Fibroblast of lung (primary cell): ENCODE measurements around the gene CFAP100. TPM values are rescaled to one million over a fixed set of nuclear protein-coding genes. Genes with fewer than 3 reads are reported as not detected.

Experiments
- DNase-seq, 2 donors: peaks; one replicate each; pipeline versions ENCODE4 v3.0.0 to v3.0.0-alpha.2; 2010; ENCODE audit warnings: low read depth in 2 of 2
- H2AFZ ChIP-seq: 2 replicates; pipeline ENCODE4 v1.5.1; 2012; ENCODE audit warnings: low read length, control low read depth, inconsistent platforms
- H3K27ac ChIP-seq: 2 replicates; pipeline ENCODE4 v1.5.1; 2011; ENCODE audit warnings: low read length, control low read depth; ENCODE audit not compliant: insufficient read depth
- H3K27me3 ChIP-seq: 2 replicates; pipeline ENCODE4 v1.5.1; 2011; ENCODE audit warnings: mild to moderate bottlenecking, low read length; ENCODE audit not compliant: control insufficient read depth, insufficient read depth
- H3K36me3 ChIP-seq: 2 replicates; pipeline ENCODE4 v1.5.1; 2011; ENCODE audit warnings: low read length; ENCODE audit not compliant: control insufficient read depth, insufficient read depth
- H3K4me1 ChIP-seq: 2 replicates; pipeline ENCODE4 v1.5.1; 2011; ENCODE audit warnings: low read length; ENCODE audit not compliant: control insufficient read depth, insufficient read depth; ENCODE audit errors: extremely low read depth
- H3K4me2 ChIP-seq: 2 replicates; pipeline ENCODE4 v1.5.1; 2011; ENCODE audit warnings: low read length, control low read depth; ENCODE audit not compliant: insufficient read depth; ENCODE audit errors: extremely low read depth
- H3K4me3 ChIP-seq, 4 experiments: fragments of 200-600 bp in 1 of 4; sonication (generic) in 1 of 4; replicated peaks in 1 of 4; 2 replicates each; pipeline ENCODE4 v1.5.1; 2011 to 2016; ENCODE audit warnings: low read length in 4 of 4, low read depth in 3 of 4, mild to moderate bottlenecking in 3 of 4, control low read depth in 2 of 4, inconsistent platforms in 1 of 4, mixed read lengths in 1 of 4; ENCODE audit not compliant: insufficient read depth in 1 of 4; ENCODE audit errors: control extremely low read depth in 1 of 4
- H3K79me2 ChIP-seq: 2 replicates; pipeline ENCODE4 v1.5.1; 2012; ENCODE audit warnings: mild to moderate bottlenecking, low read length, inconsistent platforms; ENCODE audit not compliant: control insufficient read depth, insufficient read depth
- H3K9ac ChIP-seq: 2 replicates; pipeline ENCODE4 v1.5.1; 2011; ENCODE audit warnings: mild to moderate bottlenecking, low read length, control low read depth; ENCODE audit not compliant: insufficient read depth
- H3K9me3 ChIP-seq: 2 replicates; pipeline ENCODE4 v1.5.1; 2012; ENCODE audit warnings: low read depth, low read length; ENCODE audit not compliant: control insufficient read depth, insufficient read depth
- H4K20me1 ChIP-seq: 2 replicates; pipeline ENCODE4 v1.5.1; 2011; ENCODE audit warnings: low read length; ENCODE audit not compliant: control insufficient read depth, insufficient read depth; ENCODE audit errors: extremely low read depth
- CTCF ChIP-seq, 2 donors: IDR thresholded peaks in 1 of 2; conservative IDR thresholded peaks in 1 of 2; 1 replicate in 1 of 2; 2 replicates in 1 of 2; pipeline ENCODE4 v1.5.1; 2011 to 2012; ENCODE audit warnings: low read length in 2 of 2, control low read depth in 1 of 2, inconsistent platforms in 1 of 2, low read depth in 1 of 2, mild to moderate bottlenecking in 1 of 2
- EZH2 ChIP-seq: IDR thresholded peaks from 2 replicates; pipeline ENCODE4 v1.5.1; 2012; ENCODE audit warnings: low read length, control low read depth, mild to moderate bottlenecking; ENCODE audit errors: missing control alignments
- polyA plus RNA-seq, 2 donors: library from polyadenylated mRNA; depleted of rRNA in 1 of 2; stranded (reverse) in 1 of 2; unstranded in 1 of 2; fragments of >200 nt; gene quantifications; 2 replicates each; pipeline ENCODE4 v1.2.1, GENCODE V29; 2011 to 2012; ENCODE audit warnings: missing spikeins in 1 of 2
- total RNA-seq: library from RNA; depleted of rRNA; stranded (reverse); fragments of >200 nt; gene quantifications from 2 replicates; pipeline ENCODE4 v1.2.1, GENCODE V29; 2014

CFAP100 gene
- total and polyA plus RNA-seq, 2 donors (not counting 1 experiment from before 2014, with no cell fraction given) = not detected

GRCh38 chr3:126469479-126469878 is 74.8 kb downstream of the CFAP100 start:
- DNase-seq = no peak

GRCh38 chr3:126472277-126473006 is 77.7 kb downstream of the CFAP100 start:
- H4K20me1 ChIP-seq = no peaks in the 10 kb centered on the region
- no peaks in the 10 kb centered on the region for H3K9me3 ChIP-seq
- H3K4me1 ChIP-seq = peaks cover 7% of the 10 kb centered on the region
- no peaks in the 10 kb centered on the region for H3K27me3 ChIP-seq
- H3K4me2 ChIP-seq = peak overlapping the region; percentile 67
- peak; percentile 81 to 96 for DNase-seq
- TF ChIP-seq EZH2 = no peak
- peak in 1 of 2 donors; percentile 20 for TF ChIP-seq CTCF (conservative IDR thresholded peaks at IDR 0.05 in 1 of 2, IDR thresholded peaks at IDR 0.05 in 1 of 2; ENCODE audit: low read depth in 1 of 2, low read length in 2 of 2)
- H2AFZ ChIP-seq = no peak overlapping the region
- peak overlapping the region in 3 of 4 experiments; percentile 11 to 41 (median 29) for H3K4me3 ChIP-seq
- H3K79me2 ChIP-seq = peaks cover 45% of the 10 kb centered on the region
- H3K27ac ChIP-seq = no peak overlapping the region
- H3K36me3 ChIP-seq = peaks cover 11% of the 10 kb centered on the region
- H3K9ac ChIP-seq = no peak overlapping the region

More at GRCh38 chr3:126469479-126469878, 74.8 kb downstream of the CFAP100 start:
- Histone ChIP-seq H3K4me2 (no peak overlapping the region), H3K4me3 (no peak overlapping the region), H4K20me1 (no peaks in the 10 kb centered on the region), H3K79me2 (peaks cover 38% of the 10 kb centered on the region), H3K4me1 (peaks cover 5% of the 10 kb centered on the region), H3K9ac (no peak overlapping the region), H3K27me3 (no peaks in the 10 kb centered on the region), H3K9me3 (no peaks in the 10 kb centered on the region), H3K27ac (no peak overlapping the region), H2AFZ (no peak overlapping the region), H3K36me3 (peaks cover 26% of the 10 kb centered on the region)
- TF ChIP-seq CTCF (conservative IDR thresholded peaks at IDR 0.05 in 1 of 2, IDR thresholded peaks at IDR 0.05 in 1 of 2; ENCODE audit: low read depth in 1 of 2, low read length in 2 of 2) = no peak
- TF ChIP-seq EZH2 = no peak

GRCh38 chr3:126473292-126474168 is 78.8 kb downstream of the CFAP100 start:
- Histone ChIP-seq H3K9me3 (no peaks in the 10 kb centered on the region), H3K4me1 (peaks cover 7% of the 10 kb centered on the region), H3K4me3 (peak overlapping the region in 2 of 4 experiments; percentile 39 to 41), H3K27ac (no peak overlapping the region), H3K9ac (no peak overlapping the region), H4K20me1 (no peaks in the 10 kb centered on the region), H3K4me2 (peak overlapping the region; percentile 67), H2AFZ (no peak overlapping the region), H3K27me3 (no peaks in the 10 kb centered on the region), H3K79me2 (peaks cover 40% of the 10 kb centered on the region), H3K36me3 (peaks cover 7% of the 10 kb centered on the region)
- TF ChIP-seq CTCF (conservative IDR thresholded peaks at IDR 0.05 in 1 of 2, IDR thresholded peaks at IDR 0.05 in 1 of 2; ENCODE audit: low read depth in 1 of 2, low read length in 2 of 2) = no peak
- TF ChIP-seq EZH2 = no peak
- DNase-seq = no peak
